ENCODE results near the gene PAH. TPM values are rescaled to one million over a fixed set of nuclear protein-coding genes. Genes with fewer than 3 reads are reported as not detected.

The PAH gene
- total and polyA plus RNA-seq, 10 of the 15 experiments (the other 5 are each of a cell fraction or from before 2014, with no cell fraction given): 0.20 to 4.8 (median 0.55) TPM; not detected in 1

DNA sequence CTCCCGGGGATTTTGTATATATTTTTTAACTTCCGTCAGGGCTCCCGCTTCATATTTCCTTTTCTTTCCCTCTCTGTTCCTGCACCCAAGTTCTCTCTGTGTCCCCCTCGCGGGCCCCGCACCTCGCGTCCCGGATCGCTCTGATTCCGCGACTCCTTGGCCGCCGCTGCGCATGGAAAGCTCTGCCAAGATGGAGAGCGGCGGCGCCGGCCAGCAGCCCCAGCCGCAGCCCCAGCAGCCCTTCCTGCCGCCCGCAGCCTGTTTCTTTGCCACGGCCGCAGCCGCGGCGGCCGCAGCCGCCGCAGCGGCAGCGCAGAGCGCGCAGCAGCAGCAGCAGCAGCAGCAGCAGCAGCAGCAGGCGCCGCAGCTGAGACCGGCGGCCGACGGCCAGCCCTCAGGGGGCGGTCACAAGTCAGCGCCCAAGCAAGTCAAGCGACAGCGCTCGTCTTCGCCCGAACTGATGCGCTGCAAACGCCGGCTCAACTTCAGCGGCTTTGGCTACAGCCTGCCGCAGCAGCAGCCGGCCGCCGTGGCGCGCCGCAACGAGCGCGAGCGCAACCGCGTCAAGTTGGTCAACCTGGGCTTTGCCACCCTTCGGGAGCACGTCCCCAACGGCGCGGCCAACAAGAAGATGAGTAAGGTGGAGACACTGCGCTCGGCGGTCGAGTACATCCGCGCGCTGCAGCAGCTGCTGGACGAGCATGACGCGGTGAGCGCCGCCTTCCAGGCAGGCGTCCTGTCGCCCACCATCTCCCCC lies 41.2 kb upstream of the PAH start (continued):
- 0 out of 2 replicates have a peak, but pooled peaks have one; percentile 31 for TF ChIP-seq RB1 (IDR thresholded peaks at IDR 0.05; ENCODE audit: borderline replicate concordance)
- TF ChIP-seq YY1 (IDR thresholded peaks at IDR 0.05; ENCODE audit: low read depth, low read length): 0 out of 2 replicates have a peak, but pooled peaks have one; percentile 17
- peak; percentile 94 for TF ChIP-seq LARP7 (IDR thresholded peaks at IDR 0.05)
- TF ChIP-seq, protein P1, sequence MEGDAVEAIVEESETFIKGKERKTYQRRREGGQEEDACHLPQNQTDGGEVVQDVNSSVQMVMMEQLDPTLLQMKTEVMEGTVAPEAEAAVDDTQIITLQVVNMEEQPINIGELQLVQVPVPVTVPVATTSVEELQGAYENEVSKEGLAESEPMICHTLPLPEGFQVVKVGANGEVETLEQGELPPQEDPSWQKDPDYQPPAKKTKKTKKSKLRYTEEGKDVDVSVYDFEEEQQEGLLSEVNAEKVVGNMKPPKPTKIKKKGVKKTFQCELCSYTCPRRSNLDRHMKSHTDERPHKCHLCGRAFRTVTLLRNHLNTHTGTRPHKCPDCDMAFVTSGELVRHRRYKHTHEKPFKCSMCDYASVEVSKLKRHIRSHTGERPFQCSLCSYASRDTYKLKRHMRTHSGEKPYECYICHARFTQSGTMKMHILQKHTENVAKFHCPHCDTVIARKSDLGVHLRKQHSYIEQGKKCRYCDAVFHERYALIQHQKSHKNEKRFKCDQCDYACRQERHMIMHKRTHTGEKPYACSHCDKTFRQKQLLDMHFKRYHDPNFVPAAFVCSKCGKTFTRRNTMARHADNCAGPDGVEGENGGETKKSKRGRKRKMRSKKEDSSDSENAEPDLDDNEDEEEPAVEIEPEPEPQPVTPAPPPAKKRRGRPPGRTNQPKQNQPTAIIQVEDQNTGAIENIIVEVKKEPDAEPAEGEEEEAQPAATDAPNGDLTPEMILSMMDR (IDR thresholded peaks at IDR 0.05 in 2 of 3, conservative IDR thresholded peaks at IDR 0.05 in 1 of 3; ENCODE audit: control insufficient read depth in 2 of 3, extremely low read depth in 1 of 3, insufficient read depth in 1 of 3, low read depth in 3 of 3, low read length in 3 of 3): peak in 2 of 3 experiments; percentile 7 to 15; a peak in 2 of 6 replicates
- TF ChIP-seq, protein P2, sequence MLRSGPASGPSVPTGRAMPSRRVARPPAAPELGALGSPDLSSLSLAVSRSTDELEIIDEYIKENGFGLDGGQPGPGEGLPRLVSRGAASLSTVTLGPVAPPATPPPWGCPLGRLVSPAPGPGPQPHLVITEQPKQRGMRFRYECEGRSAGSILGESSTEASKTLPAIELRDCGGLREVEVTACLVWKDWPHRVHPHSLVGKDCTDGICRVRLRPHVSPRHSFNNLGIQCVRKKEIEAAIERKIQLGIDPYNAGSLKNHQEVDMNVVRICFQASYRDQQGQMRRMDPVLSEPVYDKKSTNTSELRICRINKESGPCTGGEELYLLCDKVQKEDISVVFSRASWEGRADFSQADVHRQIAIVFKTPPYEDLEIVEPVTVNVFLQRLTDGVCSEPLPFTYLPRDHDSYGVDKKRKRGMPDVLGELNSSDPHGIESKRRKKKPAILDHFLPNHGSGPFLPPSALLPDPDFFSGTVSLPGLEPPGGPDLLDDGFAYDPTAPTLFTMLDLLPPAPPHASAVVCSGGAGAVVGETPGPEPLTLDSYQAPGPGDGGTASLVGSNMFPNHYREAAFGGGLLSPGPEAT (IDR thresholded peaks at IDR 0.05; ENCODE audit: low read depth): 0 out of 2 replicates have a peak, but pooled peaks have one; percentile 17
- TF ChIP-seq, protein P3, sequence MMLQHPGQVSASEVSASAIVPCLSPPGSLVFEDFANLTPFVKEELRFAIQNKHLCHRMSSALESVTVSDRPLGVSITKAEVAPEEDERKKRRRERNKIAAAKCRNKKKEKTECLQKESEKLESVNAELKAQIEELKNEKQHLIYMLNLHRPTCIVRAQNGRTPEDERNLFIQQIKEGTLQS (IDR thresholded peaks at IDR 0.05; ENCODE audit: borderline replicate concordance, extremely low read depth, low read depth, low read length): no peak
- TF ChIP-seq, protein P4, sequence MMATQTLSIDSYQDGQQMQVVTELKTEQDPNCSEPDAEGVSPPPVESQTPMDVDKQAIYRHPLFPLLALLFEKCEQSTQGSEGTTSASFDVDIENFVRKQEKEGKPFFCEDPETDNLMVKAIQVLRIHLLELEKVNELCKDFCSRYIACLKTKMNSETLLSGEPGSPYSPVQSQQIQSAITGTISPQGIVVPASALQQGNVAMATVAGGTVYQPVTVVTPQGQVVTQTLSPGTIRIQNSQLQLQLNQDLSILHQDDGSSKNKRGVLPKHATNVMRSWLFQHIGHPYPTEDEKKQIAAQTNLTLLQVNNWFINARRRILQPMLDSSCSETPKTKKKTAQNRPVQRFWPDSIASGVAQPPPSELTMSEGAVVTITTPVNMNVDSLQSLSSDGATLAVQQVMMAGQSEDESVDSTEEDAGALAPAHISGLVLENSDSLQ (IDR thresholded peaks at IDR 0.05): peak; percentile 40; the same call in 1 of the 2 replicates
- TF ChIP-seq, protein P5, sequence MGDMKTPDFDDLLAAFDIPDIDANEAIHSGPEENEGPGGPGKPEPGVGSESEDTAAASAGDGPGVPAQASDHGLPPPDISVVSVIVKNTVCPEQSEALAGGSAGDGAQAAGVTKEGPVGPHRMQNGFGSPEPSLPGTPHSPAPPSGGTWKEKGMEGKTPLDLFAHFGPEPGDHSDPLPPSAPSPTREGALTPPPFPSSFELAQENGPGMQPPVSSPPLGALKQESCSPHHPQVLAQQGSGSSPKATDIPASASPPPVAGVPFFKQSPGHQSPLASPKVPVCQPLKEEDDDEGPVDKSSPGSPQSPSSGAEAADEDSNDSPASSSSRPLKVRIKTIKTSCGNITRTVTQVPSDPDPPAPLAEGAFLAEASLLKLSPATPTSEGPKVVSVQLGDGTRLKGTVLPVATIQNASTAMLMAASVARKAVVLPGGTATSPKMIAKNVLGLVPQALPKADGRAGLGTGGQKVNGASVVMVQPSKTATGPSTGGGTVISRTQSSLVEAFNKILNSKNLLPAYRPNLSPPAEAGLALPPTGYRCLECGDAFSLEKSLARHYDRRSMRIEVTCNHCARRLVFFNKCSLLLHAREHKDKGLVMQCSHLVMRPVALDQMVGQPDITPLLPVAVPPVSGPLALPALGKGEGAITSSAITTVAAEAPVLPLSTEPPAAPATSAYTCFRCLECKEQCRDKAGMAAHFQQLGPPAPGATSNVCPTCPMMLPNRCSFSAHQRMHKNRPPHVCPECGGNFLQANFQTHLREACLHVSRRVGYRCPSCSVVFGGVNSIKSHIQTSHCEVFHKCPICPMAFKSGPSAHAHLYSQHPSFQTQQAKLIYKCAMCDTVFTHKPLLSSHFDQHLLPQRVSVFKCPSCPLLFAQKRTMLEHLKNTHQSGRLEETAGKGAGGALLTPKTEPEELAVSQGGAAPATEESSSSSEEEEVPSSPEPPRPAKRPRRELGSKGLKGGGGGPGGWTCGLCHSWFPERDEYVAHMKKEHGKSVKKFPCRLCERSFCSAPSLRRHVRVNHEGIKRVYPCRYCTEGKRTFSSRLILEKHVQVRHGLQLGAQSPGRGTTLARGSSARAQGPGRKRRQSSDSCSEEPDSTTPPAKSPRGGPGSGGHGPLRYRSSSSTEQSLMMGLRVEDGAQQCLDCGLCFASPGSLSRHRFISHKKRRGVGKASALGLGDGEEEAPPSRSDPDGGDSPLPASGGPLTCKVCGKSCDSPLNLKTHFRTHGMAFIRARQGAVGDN (IDR thresholded peaks at IDR 0.05): peak; percentile 56
- TF ChIP-seq, protein P6, sequence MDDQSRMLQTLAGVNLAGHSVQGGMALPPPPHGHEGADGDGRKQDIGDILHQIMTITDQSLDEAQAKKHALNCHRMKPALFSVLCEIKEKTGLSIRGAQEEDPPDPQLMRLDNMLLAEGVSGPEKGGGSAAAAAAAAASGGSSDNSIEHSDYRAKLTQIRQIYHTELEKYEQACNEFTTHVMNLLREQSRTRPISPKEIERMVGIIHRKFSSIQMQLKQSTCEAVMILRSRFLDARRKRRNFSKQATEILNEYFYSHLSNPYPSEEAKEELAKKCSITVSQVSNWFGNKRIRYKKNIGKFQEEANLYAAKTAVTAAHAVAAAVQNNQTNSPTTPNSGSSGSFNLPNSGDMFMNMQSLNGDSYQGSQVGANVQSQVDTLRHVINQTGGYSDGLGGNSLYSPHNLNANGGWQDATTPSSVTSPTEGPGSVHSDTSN (IDR thresholded peaks at IDR 0.05; ENCODE audit: insufficient replicate concordance, low read depth, low read length): no peak
- TF ChIP-seq BHLHE40 (IDR thresholded peaks at IDR 0.05; ENCODE audit: borderline replicate concordance in 1 of 2, low read depth in 2 of 2, low read length in 1 of 2): peak in 1 of 2 experiments; percentile 66; a peak in 2 of 4 replicates
- TF ChIP-seq, protein P7, sequence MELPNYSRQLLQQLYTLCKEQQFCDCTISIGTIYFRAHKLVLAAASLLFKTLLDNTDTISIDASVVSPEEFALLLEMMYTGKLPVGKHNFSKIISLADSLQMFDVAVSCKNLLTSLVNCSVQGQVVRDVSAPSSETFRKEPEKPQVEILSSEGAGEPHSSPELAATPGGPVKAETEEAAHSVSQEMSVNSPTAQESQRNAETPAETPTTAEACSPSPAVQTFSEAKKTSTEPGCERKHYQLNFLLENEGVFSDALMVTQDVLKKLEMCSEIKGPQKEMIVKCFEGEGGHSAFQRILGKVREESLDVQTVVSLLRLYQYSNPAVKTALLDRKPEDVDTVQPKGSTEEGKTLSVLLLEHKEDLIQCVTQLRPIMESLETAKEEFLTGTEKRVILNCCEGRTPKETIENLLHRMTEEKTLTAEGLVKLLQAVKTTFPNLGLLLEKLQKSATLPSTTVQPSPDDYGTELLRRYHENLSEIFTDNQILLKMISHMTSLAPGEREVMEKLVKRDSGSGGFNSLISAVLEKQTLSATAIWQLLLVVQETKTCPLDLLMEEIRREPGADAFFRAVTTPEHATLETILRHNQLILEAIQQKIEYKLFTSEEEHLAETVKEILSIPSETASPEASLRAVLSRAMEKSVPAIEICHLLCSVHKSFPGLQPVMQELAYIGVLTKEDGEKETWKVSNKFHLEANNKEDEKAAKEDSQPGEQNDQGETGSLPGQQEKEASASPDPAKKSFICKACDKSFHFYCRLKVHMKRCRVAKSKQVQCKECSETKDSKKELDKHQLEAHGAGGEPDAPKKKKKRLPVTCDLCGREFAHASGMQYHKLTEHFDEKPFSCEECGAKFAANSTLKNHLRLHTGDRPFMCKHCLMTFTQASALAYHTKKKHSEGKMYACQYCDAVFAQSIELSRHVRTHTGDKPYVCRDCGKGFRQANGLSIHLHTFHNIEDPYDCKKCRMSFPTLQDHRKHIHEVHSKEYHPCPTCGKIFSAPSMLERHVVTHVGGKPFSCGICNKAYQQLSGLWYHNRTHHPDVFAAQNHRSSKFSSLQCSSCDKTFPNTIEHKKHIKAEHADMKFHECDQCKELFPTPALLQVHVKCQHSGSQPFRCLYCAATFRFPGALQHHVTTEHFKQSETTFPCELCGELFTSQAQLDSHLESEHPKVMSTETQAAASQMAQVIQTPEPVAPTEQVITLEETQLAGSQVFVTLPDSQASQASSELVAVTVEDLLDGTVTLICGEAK (IDR thresholded peaks at IDR 0.05; ENCODE audit: borderline replicate concordance): no peak

Data from GM12878 (cell line).